Measurements from ENCODE around the gene IFNL2. TPM values are rescaled to one million over a fixed set of nuclear protein-coding genes. Genes with fewer than 3 reads are reported as not detected.

IFNL2 gene
- total RNA-seq, 1 experiment from 2014 or later = 0.33 TPM

- in situ Hi-C loops (cut with HindIII; ENCODE audit: low pct_unique_long_range_greater_than_20kb, low sequenced_read_pairs) = no loop called here
- POLR2A ChIA-PET = no interaction called here
- no peaks in the 10 kb centered on the region for H3K9me3 ChIP-seq (ENCODE audit: control insufficient read depth, insufficient read depth, low read depth, low read length)
- no peak overlapping the region for H3K4me3 ChIP-seq (ENCODE audit: low read depth in 2 of 2, low read length in 2 of 2)
- H3K4me1 ChIP-seq (ENCODE audit: control insufficient read depth, insufficient read depth, low read length) = no peaks in the 10 kb centered on the region
- intact Hi-C loops (cut with micrococcal nuclease; ENCODE audit: unreplicated experiment) = no loop called here
- H3K36me3 ChIP-seq (ENCODE audit: control insufficient read depth, insufficient read depth, low read length) = no peaks in the 10 kb centered on the region
- ATAC-seq = no peak
- CTCF ChIA-PET = interaction anchor here (0.6 to 1.2 kb wide), 4 partner anchors 7 to 249 kb away, joined by 3 to 6 read pairs (median 6); partner anchors contain the start of gene FBXO17
- H3K27me3 ChIP-seq (ENCODE audit: control insufficient read depth, insufficient read depth, low read length) = peaks cover 13% of the 10 kb centered on the region
- no peak overlapping the region for H3K27ac ChIP-seq (ENCODE audit: low read length)
- no peak for TF ChIP-seq SIN3A (IDR thresholded peaks at IDR 0.05; ENCODE audit: borderline replicate concordance, insufficient read depth, low read depth, low read length)
- 0 out of 4 replicates have a peak, but pooled peaks of 1 of the 2 experiments have one; percentile 25 for TF ChIP-seq REST (IDR thresholded peaks at IDR 0.05; ENCODE audit: insufficient read depth in 1 of 2, low read depth in 2 of 2, low read length in 1 of 2)
- no peak for TF ChIP-seq TCF7L2 (IDR thresholded peaks at IDR 0.05; ENCODE audit: low read depth, low read length)
- no peak for TF ChIP-seq CTCF (IDR thresholded peaks at IDR 0.05)
- no peak for TF ChIP-seq POLR2AphosphoS5 (IDR thresholded peaks at IDR 0.05; ENCODE audit: low read depth, low read length)
- no peak for DNase-seq (ENCODE audit: low read depth, low spot score)
- BruUV-seq (replicated peaks) = no TSS peak
Observed at GRCh38 chr19:39224910-39225309, 43.3 kb upstream of the IFNL2 start.

- Histone ChIP-seq H3K9me3 (ENCODE audit: control insufficient read depth, insufficient read depth, low read depth, low read length) (no peaks in the 10 kb centered on the region), H3K36me3 (ENCODE audit: control insufficient read depth, insufficient read depth, low read length) (no peaks in the 10 kb centered on the region), H3K27me3 (ENCODE audit: control insufficient read depth, insufficient read depth, low read length) (0 out of 2 replicates have a peak, but pooled peaks cover 2% of the 10 kb centered on the region), H3K4me1 (ENCODE audit: control insufficient read depth, insufficient read depth, low read length) (no peaks in the 10 kb centered on the region), H3K27ac (ENCODE audit: low read length) (no peak overlapping the region), H3K4me3 (ENCODE audit: low read depth in 2 of 2, low read length in 2 of 2) (no peak overlapping the region)
- BruUV-seq (replicated peaks) = no TSS peak
- intact Hi-C loops (cut with micrococcal nuclease; ENCODE audit: unreplicated experiment) = no loop called here
- no peak for ATAC-seq
- ChIA-PET CTCF (interaction anchor here (0.5 to 0.6 kb wide), 4 partner anchors 12 to 1075 kb away, joined by 3 to 5 read pairs (median 5); no protein-coding TSS in a partner anchor), POLR2A (interaction anchor here (0.6 kb wide), 3 partner anchors 19 to 106 kb away, joined by 3 read pairs; partner anchors contain the start of gene GMFG)
- TF ChIP-seq SIN3A (IDR thresholded peaks at IDR 0.05; ENCODE audit: borderline replicate concordance, insufficient read depth, low read depth, low read length) (no peak), POLR2AphosphoS5 (IDR thresholded peaks at IDR 0.05; ENCODE audit: low read depth, low read length) (no peak), REST (IDR thresholded peaks at IDR 0.05; ENCODE audit: insufficient read depth in 1 of 2, low read depth in 2 of 2, low read length in 1 of 2) (no peak), CTCF (IDR thresholded peaks at IDR 0.05) (no peak), TCF7L2 (IDR thresholded peaks at IDR 0.05; ENCODE audit: low read depth, low read length) (no peak)
- in situ Hi-C loops (cut with HindIII; ENCODE audit: low pct_unique_long_range_greater_than_20kb, low sequenced_read_pairs) = no loop called here
- no peak for DNase-seq (ENCODE audit: low read depth, low spot score)
Observed at GRCh38 chr19:39230096-39230764, 38.0 kb upstream of the IFNL2 start.
